Measurements from ENCODE around the gene MOCS3.

Gene MOCS3

DNA sequence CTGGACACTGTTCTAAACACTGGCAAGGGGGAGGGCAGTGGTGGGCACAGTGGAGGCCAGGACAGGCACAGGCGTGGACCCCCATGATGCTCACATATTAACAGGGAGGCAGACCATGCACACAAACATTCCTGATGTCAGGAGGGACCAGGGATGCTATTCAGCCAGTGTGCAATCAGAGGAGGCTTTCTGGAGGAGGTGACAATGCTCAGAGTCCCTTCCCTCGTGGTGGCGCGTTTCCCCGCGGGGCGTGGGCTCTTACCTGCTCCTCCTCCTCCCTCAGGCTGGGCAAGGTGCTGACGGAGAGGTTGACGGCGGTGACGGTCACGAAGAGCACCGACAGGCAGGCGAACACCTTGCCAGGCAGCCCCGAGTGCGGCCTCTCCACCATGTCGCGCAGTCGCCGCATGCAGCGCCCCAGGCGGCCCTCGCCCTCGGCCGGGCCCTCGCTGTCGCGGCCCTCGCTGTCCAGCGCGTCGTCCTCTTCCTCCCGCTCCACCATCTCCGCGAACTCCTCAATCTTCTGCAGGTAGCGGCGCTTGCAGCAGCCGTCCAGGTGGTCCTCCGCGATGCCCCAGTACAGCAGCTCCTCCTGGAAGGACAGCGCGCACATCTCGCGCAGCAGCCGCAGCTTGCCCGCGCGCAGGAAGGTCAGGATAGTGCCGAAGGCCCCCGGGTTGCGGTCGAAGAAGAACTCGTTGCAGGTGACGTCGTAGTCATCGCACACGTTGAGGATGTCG, 50.9 kb downstream of the MOCS3 start:
- H3K27me3 ChIP-seq (ENCODE audit: insufficient read depth, low read length, poor library complexity): peaks cover 8% of the 10 kb centered on the region
- H3K79me2 ChIP-seq (ENCODE audit: insufficient read depth, low read length): no peaks in the 10 kb centered on the region
- DNase-seq (no peak), ATAC-seq (ENCODE audit: insufficient read depth, low read depth) (no peak)
- H2AFZ ChIP-seq (ENCODE audit: low read depth, low read length): no peak overlapping the region
- no peak overlapping the region for H3K4me3 ChIP-seq (ENCODE audit: low read depth in 1 of 2, low read length in 2 of 2)
- no peaks in the 10 kb centered on the region for H3K9me3 ChIP-seq (ENCODE audit: insufficient read depth, low read length, severe bottlenecking)
- H3K9ac ChIP-seq (ENCODE audit: low read depth, low read length): no peak overlapping the region
- no peaks in the 10 kb centered on the region for H3K36me3 ChIP-seq (ENCODE audit: insufficient read depth, low read length)
- H3K27ac ChIP-seq (ENCODE audit: low read length): no peak overlapping the region
- no peak for TF ChIP-seq EZH2 (IDR thresholded peaks at IDR 0.05; ENCODE audit: borderline replicate concordance, low read depth, low read length, severe bottlenecking)
- TF ChIP-seq, protein P1, sequence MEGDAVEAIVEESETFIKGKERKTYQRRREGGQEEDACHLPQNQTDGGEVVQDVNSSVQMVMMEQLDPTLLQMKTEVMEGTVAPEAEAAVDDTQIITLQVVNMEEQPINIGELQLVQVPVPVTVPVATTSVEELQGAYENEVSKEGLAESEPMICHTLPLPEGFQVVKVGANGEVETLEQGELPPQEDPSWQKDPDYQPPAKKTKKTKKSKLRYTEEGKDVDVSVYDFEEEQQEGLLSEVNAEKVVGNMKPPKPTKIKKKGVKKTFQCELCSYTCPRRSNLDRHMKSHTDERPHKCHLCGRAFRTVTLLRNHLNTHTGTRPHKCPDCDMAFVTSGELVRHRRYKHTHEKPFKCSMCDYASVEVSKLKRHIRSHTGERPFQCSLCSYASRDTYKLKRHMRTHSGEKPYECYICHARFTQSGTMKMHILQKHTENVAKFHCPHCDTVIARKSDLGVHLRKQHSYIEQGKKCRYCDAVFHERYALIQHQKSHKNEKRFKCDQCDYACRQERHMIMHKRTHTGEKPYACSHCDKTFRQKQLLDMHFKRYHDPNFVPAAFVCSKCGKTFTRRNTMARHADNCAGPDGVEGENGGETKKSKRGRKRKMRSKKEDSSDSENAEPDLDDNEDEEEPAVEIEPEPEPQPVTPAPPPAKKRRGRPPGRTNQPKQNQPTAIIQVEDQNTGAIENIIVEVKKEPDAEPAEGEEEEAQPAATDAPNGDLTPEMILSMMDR (IDR thresholded peaks at IDR 0.05; ENCODE audit: borderline replicate concordance, extremely low read depth, low read length, poor library complexity, severe bottlenecking): no peak
- no peaks in the 10 kb centered on the region; the same call in 1 of the 2 replicates for H4K20me1 ChIP-seq (ENCODE audit: insufficient read depth, low read length)
- H3K4me2 ChIP-seq (ENCODE audit: insufficient read depth, low read length): no peak overlapping the region
- H3K4me1 ChIP-seq (ENCODE audit: insufficient read depth, low read length): no peaks in the 10 kb centered on the region

DNA sequence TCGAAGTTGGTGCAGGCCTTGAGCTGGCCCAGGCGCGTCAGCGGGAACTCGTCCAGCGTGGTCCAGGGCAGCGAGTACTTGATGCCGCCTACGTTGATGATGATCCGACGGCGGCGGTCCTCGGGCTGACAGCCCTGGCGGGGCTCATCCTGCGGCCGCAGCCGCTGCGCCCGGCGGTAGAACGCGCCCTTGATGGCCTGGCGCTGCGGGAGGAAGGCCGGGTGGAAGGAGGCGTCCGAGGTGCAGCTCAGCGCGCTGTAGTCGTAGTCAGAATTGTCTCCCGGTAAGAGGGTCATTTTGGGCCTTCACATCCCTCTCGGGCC, 51.4 kb downstream of the MOCS3 start:
- ATAC-seq (ENCODE audit: insufficient read depth, low read depth) (no peak), DNase-seq (no peak)
- Histone ChIP-seq H3K4me1 (ENCODE audit: insufficient read depth, low read length) (no peaks in the 10 kb centered on the region), H3K9ac (ENCODE audit: low read depth, low read length) (no peak overlapping the region), H3K4me2 (ENCODE audit: insufficient read depth, low read length) (no peak overlapping the region), H3K4me3 (ENCODE audit: low read depth in 1 of 2, low read length in 2 of 2) (no peak overlapping the region), H3K79me2 (ENCODE audit: insufficient read depth, low read length) (no peaks in the 10 kb centered on the region), H3K27me3 (ENCODE audit: insufficient read depth, low read length, poor library complexity) (peaks cover 8% of the 10 kb centered on the region), H3K9me3 (ENCODE audit: insufficient read depth, low read length, severe bottlenecking) (no peaks in the 10 kb centered on the region), H3K36me3 (ENCODE audit: insufficient read depth, low read length) (no peaks in the 10 kb centered on the region), H3K27ac (ENCODE audit: low read length) (no peak overlapping the region), H2AFZ (ENCODE audit: low read depth, low read length) (no peak overlapping the region), H4K20me1 (ENCODE audit: insufficient read depth, low read length) (no peaks in the 10 kb centered on the region; the same call in 1 of the 2 replicates)
- TF ChIP-seq EZH2 (IDR thresholded peaks at IDR 0.05; ENCODE audit: borderline replicate concordance, low read depth, low read length, severe bottlenecking): no peak
- TF ChIP-seq, protein P1 (IDR thresholded peaks at IDR 0.05; ENCODE audit: borderline replicate concordance, extremely low read depth, low read length, poor library complexity, severe bottlenecking): no peak

DNA sequence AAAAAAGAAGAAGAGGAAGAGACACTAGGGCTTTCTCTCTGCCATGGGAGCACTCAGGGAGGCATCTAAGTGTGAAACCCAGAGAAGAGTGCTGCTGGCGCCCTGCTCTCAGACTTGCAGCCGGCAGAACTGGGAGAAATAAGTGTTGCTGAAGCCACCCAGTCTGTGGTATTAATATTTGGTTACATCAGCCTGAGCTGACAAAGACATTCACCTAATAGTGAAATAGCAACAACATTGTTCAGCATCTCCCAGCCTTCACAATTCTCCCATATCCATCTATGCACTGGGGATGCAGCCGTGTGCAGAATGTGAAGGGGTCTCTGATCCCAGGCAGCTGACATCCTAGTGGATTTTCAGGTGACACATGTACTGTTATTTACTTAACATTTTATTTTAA, 52.3 kb downstream of the MOCS3 start:
- Histone ChIP-seq H3K9me3 (ENCODE audit: insufficient read depth, low read length, severe bottlenecking) (no peaks in the 10 kb centered on the region), H3K27ac (ENCODE audit: low read length) (no peak overlapping the region), H4K20me1 (ENCODE audit: insufficient read depth, low read length) (no peaks in the 10 kb centered on the region; the same call in 1 of the 2 replicates), H3K27me3 (ENCODE audit: insufficient read depth, low read length, poor library complexity) (peaks cover 8% of the 10 kb centered on the region), H3K4me3 (ENCODE audit: low read depth in 1 of 2, low read length in 2 of 2) (no peak overlapping the region), H3K9ac (ENCODE audit: low read depth, low read length) (no peak overlapping the region), H3K79me2 (ENCODE audit: insufficient read depth, low read length) (no peaks in the 10 kb centered on the region), H3K4me2 (ENCODE audit: insufficient read depth, low read length) (no peak overlapping the region), H3K4me1 (ENCODE audit: insufficient read depth, low read length) (no peaks in the 10 kb centered on the region), H2AFZ (ENCODE audit: low read depth, low read length) (no peak overlapping the region), H3K36me3 (ENCODE audit: insufficient read depth, low read length) (no peaks in the 10 kb centered on the region)
- TF ChIP-seq EZH2 (IDR thresholded peaks at IDR 0.05; ENCODE audit: borderline replicate concordance, low read depth, low read length, severe bottlenecking): no peak
- TF ChIP-seq, protein P1 (IDR thresholded peaks at IDR 0.05; ENCODE audit: borderline replicate concordance, extremely low read depth, low read length, poor library complexity, severe bottlenecking): no peak
- ATAC-seq (ENCODE audit: insufficient read depth, low read depth): no peak
- no peak for DNase-seq

All from DND-41 (cell line).